Measurements from ENCODE around the gene USP24. TPM values are rescaled to one million over a fixed set of nuclear protein-coding genes. Genes with fewer than 3 reads are reported as not detected.

USP24 gene
- total RNA-seq, 1 experiment from 2014 or later = 35.3 TPM

DNA sequence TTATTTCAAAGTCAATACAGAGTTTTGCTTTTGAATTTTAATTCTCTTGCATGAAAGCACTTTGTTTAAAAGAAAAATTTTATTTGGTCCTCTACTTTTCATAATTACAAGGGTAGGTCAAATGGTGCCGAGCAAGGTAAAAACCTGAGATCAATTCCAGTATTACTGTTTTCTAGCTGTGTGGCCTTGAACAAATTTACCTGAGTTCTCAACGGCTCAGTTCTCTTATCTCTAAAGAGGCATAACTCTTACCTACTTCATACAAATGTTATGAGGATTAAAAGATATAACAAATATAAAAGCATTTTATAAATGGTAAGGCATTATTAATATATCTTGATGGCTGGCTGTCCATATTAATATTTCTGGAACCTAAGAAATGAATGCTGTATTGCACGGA is 42.5 kb downstream of the USP24 start:
- Mint-ChIP-seq H3K4me3 (no peak overlapping the region), H3K9me3 (no peaks in the 10 kb centered on the region), H3K36me3 (ENCODE audit: insufficient read depth in 1 of 3, low read depth in 3 of 3) (peaks cover 8 to 17% (median 11%) of the 10 kb centered on the region in 3 experiments; a peak in 5 of 7 replicates), H3K27ac (0 out of 7 replicates have a peak overlapping the region, but pooled peaks of 1 of the 3 experiments have one; percentile 6), H3K27me3 (ENCODE audit: low read depth) (no peaks in the 10 kb centered on the region), H3K4me1 (peaks cover 19 to 29% of the 10 kb centered on the region in 2 experiments)
- no peaks in the 10 kb centered on the region for H3K79me1 ChIP-seq (ENCODE audit: insufficient read depth, low read depth, low read length, poor library complexity, severe bottlenecking)
- H3K23me2 ChIP-seq (ENCODE audit: insufficient read length, low read depth, low read length, poor library complexity, severe bottlenecking) = no peaks in the 10 kb centered on the region
- H2AK5ac ChIP-seq (ENCODE audit: insufficient read length, low read length) = no peak overlapping the region
- H2BK12ac ChIP-seq (ENCODE audit: insufficient read length, low read depth, low read length) = no peak overlapping the region
- no peak overlapping the region for H3K18ac ChIP-seq (ENCODE audit: insufficient read length, low read depth, low read length)
- peaks cover 4% of the 10 kb centered on the region; the same call in 1 of the 2 replicates for H3K4me1 ChIP-seq (ENCODE audit: insufficient read depth, low read length)
- H4K20me1 ChIP-seq (ENCODE audit: control insufficient read depth, insufficient read depth, insufficient read length) = no peaks in the 10 kb centered on the region
- DNase-seq = no peak
- H2BK5ac ChIP-seq (ENCODE audit: insufficient read length, low read length) = no peak overlapping the region
- no peaks in the 10 kb centered on the region for H3K9me3 ChIP-seq (ENCODE audit: control insufficient read depth, low read depth, low read length)
- no peak overlapping the region for H3K14ac ChIP-seq (ENCODE audit: insufficient read depth, low read length)
- H3K23ac ChIP-seq (ENCODE audit: insufficient read length, low read depth, low read length) = no peak overlapping the region
- H2BK120ac ChIP-seq (ENCODE audit: low read depth, low read length, poor library complexity, severe bottlenecking) = no peak overlapping the region
- no peak overlapping the region for H4K8ac ChIP-seq (replicated peaks; ENCODE audit: insufficient read length, low read depth, low read length)
- TF ChIP-seq, protein P1, sequence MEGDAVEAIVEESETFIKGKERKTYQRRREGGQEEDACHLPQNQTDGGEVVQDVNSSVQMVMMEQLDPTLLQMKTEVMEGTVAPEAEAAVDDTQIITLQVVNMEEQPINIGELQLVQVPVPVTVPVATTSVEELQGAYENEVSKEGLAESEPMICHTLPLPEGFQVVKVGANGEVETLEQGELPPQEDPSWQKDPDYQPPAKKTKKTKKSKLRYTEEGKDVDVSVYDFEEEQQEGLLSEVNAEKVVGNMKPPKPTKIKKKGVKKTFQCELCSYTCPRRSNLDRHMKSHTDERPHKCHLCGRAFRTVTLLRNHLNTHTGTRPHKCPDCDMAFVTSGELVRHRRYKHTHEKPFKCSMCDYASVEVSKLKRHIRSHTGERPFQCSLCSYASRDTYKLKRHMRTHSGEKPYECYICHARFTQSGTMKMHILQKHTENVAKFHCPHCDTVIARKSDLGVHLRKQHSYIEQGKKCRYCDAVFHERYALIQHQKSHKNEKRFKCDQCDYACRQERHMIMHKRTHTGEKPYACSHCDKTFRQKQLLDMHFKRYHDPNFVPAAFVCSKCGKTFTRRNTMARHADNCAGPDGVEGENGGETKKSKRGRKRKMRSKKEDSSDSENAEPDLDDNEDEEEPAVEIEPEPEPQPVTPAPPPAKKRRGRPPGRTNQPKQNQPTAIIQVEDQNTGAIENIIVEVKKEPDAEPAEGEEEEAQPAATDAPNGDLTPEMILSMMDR (conservative IDR thresholded peaks at IDR 0.05) = no peak
- no peak overlapping the region for H3K9ac ChIP-seq (ENCODE audit: extremely low read depth, insufficient read length, low read length)
- no CpG with 5 or more reads among the region's 3 CpGs for WGBS (ENCODE audit: extremely low coverage, insufficient read length, low lambda C conversion rate)
- no peak overlapping the region for H3K4ac ChIP-seq (ENCODE audit: low read depth, low read length)
- H3K4me2 ChIP-seq (ENCODE audit: insufficient read depth, insufficient read length, low read length) = no peak overlapping the region
- H2AFZ ChIP-seq (ENCODE audit: low read length) = no peak overlapping the region
- no peak overlapping the region for H2BK20ac ChIP-seq (ENCODE audit: low read depth, low read length, poor library complexity, severe bottlenecking)
- no peak overlapping the region for H2BK15ac ChIP-seq (ENCODE audit: low read depth, low read length)
- H4K91ac ChIP-seq (ENCODE audit: insufficient read length, low read depth, low read length) = no peak overlapping the region
- no peaks in the 10 kb centered on the region for H3K27me3 ChIP-seq (ENCODE audit: insufficient read depth, low read length)
- H3K27ac ChIP-seq (ENCODE audit: insufficient read length, low read depth, low read length) = no peak overlapping the region
- no peak overlapping the region for H3K56ac ChIP-seq (ENCODE audit: insufficient read length, low read depth, low read length)
- H3K79me2 ChIP-seq (ENCODE audit: insufficient read depth, low read length) = no peaks in the 10 kb centered on the region
- H3T11ph ChIP-seq (ENCODE audit: low read length) = no peak overlapping the region
- no peak overlapping the region for H4K5ac ChIP-seq (ENCODE audit: insufficient read length, low read depth, low read length)

All from H9 (cell line).